Prostate gland (tissue), 2 donors: ENCODE data around the gene LITAF.
A peak's percentile ranks its signal among the peaks of the same experiment; 100 is the strongest.

Source experiments
- CTCF ChIP-seq, 4 experiments: fragments of 200-600 bp in 2 of 4; fragments of 450-650 bp in 2 of 4; sonication (generic) in 2 of 4; IDR thresholded peaks; 1 replicate in 3 of 4; 2 replicates in 1 of 4; pipeline ENCODE4 v1.5.1; 2016 to 2019; ENCODE audit warnings: antibody characterized with exemption in 4 of 4, mild to moderate bottlenecking in 2 of 4, moderate library complexity in 2 of 4
- POLR2A ChIP-seq: fragments of 450-650 bp; IDR thresholded peaks from one replicate; pipeline ENCODE4 v1.6.1; 2016; ENCODE audit warnings: antibody characterized with exemption, mild to moderate bottlenecking
- POLR2AphosphoS5 ChIP-seq: sonication (generic); formaldehyde crosslinking; IDR thresholded peaks from one replicate; pipeline ENCODE4 v1.6.1; 2017; ENCODE audit warnings: antibody characterized with exemption

GRCh38 chr16:11539641-11540050 lies 47.1 kb downstream of the LITAF start:
- no peak for TF ChIP-seq CTCF (IDR thresholded peaks at IDR 0.05)
- peak; percentile 17 for TF ChIP-seq POLR2AphosphoS5
- TF ChIP-seq POLR2A, result no peak
